Vagina (tissue), 2 donors: ENCODE data around the gene MORF4L2.

Experiments
- CTCF ChIP-seq, 3 experiments: fragments of 450-650 bp in 2 of 3; fragments of 200-600 bp in 1 of 3; sonication (generic) in 1 of 3; IDR thresholded peaks; one replicate each; pipeline ENCODE4 v1.5.1; 2017 to 2019; ENCODE audit warnings: antibody characterized with exemption in 3 of 3, mild to moderate bottlenecking in 2 of 3, moderate library complexity in 2 of 3
- POLR2A ChIP-seq, 2 donors: fragments of 450-650 bp; IDR thresholded peaks; one replicate each; pipeline ENCODE4 v1.6.1; 2017; ENCODE audit warnings: antibody characterized with exemption in 2 of 2, mild to moderate bottlenecking in 2 of 2, moderate library complexity in 2 of 2

GRCh38 chrX:103697687-103698086, 11.2 kb upstream of the MORF4L2 start:
- TF ChIP-seq CTCF (IDR thresholded peaks at IDR 0.05) (no peak), POLR2A (IDR thresholded peaks at IDR 0.05) (no peak)
